NCI-H187 treated with DMSO at 0.1 percent for 48 hours (cell line): ENCODE data around the gene CEMP1.

Experiments used
- DNase-seq: peaks from one replicate; lab custom pipeline; 2025; lab: John Stamatoyannopoulos, UW

CEMP1 gene

DNA sequence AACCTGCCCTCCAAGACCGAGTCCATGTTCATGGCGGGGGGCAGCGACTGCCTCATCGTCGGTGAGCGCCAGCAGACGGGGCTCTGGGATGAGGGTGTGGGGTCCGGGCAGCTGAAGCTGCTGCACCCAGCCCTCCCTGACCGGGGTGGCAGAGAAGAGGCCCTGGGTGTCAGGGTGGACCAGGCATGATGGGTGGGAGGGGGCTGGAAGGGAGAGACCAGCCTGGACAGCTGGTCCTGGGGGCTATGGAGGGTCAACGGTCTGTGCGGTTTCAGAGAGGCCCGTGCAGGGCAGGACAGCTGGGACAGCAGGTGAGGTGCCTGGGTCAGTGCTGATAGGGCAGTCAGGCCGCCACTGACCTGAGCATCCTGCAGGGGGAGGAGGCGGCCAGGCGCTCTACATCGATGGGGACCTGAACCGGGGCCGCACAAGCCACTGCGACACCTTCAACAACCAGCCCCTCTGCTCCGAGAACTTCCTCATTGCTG, 30.7 kb downstream of the CEMP1 start:
- DNase-seq, result no peak

DNA sequence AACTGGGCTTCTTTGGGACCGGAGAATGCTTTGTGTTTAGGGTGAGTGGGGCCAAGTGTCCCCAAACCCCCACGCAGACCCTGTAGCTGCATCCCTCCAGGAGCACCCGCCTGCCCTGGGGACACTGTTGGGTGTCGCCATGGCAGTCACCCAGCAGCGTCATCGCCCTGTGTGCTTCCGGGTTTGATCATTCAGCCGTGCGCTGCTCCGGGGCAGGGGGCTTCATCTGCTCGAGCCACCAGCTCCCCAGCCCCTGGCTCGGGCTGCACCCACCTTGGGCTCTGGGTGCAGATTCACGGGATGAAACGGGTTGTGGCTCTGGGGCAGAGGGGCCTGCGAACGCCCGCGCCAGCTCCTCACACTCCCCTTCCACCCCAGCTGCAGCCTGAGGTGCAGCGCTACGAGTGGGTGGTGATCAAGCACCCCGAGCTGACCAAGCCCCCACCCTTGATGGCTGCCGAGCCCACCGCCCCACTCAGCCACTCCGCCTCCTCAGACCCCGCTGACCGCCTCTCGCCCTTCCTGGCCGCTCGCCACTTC, 31.2 kb downstream of the CEMP1 start:
- no peak for DNase-seq

DNA sequence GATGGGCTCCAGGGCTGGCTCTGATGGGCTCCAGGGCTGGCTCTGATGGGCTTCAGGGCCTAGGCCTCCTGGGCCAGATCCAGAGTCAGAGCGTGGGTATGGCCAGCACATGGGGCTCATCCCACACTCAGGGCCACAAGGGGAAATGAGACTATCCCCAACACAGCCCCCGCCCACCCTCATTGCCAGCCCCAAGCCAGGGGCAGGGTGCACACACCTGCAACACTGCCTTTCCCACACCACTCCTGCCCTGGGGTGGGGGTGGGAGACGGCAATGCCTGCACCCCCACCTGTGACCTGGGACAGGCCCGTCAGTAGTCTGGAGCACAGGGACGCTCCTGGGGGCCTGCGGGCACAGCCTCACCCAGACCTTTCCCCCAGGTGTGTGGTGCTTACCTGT, 31.8 kb downstream of the CEMP1 start:
- DNase-seq, result no peak

DNA sequence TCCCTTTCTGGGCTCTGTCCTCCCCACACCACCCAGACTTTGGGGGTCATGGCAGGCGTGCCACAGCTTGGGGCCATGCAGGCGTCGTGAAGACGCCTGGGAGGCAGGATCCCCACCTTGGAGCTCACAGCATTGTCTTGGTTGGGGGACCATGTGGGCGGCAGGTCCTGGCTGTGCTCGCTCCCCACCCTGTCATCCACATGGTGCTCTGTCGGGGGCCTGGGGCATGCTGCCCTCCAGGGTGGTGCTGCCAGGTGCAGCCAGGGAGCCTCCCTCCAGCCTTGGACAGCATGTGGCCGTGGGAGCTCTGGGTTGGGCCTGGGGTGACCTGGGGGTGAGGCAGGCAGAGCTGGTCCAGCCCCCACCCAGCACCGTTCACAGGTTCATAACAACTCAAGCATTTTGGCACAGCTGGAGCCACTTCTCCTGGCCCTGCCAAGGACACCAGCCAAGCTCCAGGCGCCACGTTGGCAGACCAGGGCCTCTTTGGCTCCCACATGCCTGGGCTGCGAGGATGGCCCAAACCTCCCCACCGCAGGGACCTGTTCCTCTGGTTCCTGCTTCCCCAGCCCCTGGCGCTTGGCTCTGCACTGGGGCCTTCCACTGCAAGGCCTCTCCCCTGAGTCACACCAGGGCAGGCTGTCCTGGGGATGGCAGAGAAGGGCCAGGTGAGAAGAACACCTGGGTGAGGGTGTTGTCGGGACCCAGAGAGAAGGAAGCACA, 32.5 kb downstream of the CEMP1 start:
- DNase-seq, result no peak

DNA sequence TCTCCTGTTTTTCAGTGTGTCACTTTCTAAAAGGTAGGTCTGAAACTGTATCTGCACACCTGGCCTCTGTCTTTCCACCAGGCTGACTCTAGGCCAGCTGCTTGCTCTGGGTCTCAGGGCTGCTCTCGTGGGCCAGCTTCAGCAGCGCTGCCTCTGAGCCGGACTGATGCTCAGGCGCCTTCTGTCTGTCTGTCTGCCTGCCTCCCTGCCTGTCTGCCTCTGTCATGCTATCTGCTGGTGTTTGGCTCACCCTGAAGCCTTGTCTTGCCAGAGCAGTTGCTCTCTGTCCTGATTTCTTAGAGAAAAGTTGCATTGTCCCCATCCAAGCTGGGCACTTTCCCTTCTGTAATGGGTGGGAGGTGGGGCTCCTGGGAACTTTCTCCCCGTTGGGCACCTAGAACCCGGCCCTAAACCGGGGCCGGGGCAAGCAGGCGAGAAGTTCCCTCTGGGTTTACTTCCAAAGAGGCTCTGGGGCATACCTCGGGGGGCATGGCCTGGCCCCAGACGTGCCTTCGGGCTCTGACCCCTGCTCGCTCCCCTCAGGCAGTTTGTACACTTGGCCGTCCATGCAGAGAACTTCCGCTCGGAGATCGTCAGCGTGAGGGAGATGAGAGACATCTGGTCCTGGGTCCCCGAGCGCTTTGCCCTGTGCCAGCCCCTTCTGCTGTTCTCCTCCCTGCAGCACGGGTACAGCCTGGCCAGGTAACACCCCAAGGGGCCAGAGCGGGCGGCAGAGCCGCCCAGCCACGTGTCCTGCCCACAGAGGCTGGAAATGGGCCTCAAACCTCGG, 33.3 kb downstream of the CEMP1 start:
- no peak for DNase-seq

DNA sequence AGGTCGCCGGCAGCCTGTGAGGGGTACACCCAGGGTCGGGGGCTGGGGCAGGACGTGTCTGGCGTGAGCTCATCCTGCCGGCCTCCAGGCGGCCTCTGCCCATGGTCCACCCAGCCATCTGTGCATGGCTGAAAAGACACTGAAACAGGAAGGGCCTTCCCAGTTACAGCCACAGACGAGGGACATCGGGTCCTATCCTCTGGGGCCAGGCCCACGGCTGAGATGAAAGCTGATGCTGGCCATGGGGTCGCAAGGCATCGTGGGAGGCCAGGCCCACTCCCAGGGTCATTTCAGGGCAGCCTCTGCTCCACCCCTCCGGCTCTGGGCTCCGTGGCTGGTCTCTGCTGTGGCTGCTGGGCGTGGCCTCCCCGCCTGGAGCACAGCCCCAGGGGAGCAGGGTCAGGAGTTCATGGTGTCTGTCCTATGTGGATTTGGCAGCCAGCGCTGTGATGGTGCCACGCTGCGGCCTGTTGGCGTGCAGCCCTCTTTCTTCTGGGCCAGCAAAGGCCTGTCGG, 34.0 kb downstream of the CEMP1 start:
- no peak for DNase-seq

DNA sequence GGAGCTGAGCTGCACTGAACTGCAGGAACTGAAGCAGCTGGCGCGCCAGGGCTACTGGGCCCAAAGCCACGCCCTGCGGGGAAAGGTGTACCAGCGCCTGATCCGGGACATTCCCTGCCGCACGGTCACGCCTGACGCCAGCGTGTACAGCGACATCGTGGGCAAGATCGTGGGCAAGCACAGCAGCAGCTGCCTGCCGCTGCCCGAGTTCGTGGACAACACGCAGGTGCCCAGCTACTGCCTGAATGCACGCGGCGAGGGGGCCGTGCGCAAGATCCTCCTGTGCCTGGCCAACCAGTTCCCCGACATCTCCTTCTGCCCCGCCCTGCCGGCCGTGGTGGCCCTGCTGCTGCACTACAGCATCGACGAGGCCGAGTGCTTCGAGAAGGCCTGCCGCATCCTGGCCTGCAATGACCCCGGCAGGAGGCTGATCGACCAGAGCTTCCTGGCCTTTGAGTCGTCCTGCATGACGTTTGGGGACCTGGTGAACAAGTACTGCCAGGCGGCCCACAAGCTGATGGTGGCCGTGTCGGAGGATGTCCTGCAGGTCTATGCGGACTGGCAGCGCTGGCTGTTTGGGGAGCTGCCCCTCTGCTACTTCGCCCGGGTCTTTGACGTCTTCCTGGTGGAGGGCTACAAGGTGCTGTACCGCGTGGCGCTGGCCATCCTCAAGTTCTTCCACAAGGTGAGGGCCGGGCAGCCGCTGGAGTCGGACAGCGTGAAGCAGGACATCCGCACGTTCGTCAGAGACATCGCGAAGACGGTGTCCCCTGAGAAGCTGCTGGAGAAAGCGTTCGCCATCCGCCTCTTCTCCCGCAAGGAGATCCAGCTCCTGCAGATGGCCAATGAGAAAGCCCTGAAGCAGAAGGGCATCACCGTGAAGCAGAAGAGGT, 34.7 kb downstream of the CEMP1 start:
- DNase-seq, result no peak

DNA sequence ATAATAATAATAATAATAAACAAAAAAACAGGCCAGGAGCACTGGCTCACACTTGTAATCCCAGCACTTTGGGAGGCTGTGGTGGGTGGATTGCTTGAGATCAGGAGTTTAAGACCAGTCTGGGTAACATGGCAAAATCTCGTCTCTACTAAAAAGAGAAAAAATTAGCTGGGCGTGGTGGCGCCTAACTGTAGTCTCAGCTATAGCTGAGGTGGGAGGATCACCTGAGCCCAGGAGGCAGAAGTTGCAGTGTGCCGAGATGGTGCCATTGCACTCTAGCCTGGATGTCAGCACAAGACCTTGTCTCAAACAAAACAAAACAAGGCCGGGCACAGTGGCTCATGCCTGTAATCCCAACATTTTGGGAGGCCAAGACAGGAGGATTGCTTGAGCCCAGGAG, 36.2 kb downstream of the CEMP1 start:
- DNase-seq, result no peak

DNA sequence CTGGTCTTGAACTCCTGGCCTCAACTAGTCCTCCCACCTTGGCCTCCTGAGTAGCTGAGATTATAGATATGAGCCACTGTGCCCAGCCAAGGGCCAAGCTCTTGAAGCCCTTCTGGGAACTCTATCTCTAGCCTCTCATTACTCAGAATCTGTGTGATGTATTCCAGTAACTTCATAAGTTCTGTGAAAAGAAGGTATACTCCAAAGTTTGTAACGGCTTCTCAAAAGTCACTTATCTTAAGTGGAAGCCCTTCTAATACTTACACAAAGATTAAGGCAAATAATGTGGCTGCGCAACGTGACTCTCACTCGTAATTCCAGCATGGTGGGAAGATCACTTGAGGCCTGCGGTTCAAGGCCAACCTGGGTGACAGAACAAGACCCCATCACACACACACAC, 36.6 kb downstream of the CEMP1 start:
- DNase-seq, result no peak

DNA sequence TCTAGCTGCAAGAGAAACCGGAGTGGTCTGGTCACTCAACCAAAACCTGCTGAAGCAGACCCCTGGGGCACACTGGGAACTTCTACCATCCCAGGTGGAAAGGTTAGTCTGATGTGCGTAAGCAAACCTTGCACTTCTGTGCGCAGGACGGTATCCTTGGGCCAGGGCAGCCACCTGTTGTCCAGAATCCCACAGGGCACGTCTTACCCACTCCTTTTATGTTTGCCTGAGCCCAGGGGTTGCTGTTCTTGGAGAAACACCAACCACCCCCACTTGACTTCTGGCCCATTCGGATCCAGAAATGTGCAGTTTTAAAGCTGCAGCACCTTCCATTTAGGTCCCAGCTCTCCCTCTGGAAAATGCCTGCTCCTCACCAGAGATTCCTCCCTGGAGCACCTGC, 37.6 kb downstream of the CEMP1 start:
- DNase-seq, result no peak

DNA sequence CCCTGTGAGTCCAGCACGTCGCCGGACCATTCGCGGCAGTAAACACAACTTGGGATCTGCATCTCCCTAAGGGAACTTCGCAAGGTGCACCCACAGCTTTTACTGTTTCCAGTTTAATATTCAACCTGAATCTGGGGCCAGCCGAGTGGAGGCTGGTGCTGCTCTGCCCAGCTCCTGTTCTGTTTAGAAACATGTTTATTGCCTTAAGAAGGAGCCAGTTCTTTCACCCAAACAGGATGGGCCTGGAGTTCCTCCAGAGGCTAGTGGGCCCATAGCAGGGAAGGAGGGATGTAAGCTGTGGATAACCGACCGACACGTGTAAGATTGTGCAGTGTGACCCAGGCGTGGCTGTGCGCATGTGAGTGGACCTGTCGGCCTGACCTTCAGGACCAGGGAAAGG, 38.9 kb downstream of the CEMP1 start:
- no peak for DNase-seq

DNA sequence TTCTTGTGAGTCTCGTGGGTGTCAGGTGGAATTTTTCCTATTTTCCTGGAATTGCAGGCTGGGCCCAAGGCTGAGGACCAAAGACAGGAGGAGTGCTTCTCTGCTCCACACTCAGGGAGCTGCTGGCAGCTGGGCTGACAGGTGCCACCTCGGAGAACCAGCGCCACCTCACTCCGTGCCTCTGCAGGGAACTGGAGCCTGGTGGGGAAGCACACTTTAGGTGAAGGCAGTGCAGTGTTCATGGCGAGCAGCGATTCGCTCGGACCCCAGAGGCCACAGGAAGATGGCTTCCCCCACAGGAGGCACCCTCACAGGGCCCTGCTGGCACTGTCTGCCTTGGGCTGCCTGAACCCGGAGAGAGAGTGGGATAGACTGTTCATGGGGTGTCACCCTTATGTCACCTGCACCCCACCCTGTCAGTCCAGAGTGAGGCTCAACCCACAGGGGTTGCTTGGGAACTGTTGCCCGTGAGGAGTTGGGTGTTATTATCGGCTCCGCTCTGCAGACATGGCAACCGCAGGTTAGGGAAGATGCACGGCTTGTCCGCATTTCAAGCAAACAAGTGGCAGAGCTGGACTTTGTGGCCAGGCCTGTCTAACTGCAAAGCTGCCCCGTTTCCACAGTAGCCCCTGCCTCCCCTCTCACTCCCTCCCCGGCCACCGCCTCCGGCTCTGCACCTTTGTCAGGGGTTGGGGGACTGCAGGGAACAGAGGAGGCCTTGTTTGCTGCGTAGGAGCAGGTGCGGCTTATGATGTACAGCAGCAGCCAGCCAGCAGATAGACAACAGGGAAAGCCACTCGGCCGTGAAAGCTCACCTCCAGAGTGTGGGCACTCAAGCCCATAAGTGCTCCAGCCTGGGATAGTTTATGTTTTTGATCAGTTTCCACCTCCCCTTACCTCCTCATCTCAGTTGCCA, 40.8 kb downstream of the CEMP1 start:
- peak; percentile 92 for DNase-seq

DNA sequence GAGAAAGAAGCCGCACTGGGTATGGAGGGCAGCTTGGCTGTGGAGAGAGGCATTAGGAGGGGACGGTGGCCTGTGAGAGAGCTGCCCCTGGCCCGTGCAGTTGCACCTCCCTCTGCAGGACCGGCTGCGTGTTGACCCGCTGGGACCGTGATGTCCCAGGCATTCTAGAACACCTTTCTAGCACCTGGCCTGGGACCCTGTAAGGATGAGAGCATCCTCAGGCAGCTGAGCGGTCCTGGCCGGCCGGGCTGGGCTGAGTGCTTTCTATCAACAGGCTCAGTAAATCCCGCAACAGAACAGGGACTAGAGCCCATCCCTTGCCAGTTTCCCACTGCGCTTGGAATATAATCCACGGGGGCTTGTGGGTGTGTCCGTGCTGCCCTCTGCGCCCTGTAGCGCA, 41.6 kb downstream of the CEMP1 start:
- DNase-seq, result no peak

DNA sequence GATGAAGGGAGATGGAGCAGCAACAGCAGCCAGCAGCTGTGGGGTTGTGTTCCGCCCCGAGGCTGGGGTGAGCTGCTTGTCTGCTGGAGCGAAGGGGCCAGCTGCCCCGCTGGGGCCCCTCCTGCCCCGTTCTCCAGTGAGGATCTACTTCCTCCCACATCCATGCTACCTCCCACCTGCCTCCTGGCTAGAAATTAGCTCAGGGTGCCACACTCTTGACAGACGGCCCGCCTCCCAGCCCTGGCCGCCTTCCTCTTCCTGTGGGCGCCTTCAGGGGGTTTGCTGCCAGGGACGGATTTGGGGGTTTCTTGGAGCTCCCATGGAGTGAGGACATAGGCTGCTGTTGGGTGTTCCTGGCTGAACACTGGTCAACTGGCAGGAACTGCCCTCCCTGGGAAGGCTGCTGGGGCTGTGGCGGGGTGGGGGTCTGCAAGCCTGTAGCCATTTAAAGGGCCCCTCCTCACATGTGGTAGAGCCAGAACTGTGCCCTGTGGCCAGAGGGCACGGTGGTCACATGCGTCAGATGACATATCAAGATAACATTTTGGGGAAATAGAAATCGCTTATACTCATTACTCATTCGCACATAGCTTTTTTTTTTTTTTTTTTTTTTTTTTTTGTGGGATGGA, 43.2 kb downstream of the CEMP1 start:
- DNase-seq, result no peak

DNA sequence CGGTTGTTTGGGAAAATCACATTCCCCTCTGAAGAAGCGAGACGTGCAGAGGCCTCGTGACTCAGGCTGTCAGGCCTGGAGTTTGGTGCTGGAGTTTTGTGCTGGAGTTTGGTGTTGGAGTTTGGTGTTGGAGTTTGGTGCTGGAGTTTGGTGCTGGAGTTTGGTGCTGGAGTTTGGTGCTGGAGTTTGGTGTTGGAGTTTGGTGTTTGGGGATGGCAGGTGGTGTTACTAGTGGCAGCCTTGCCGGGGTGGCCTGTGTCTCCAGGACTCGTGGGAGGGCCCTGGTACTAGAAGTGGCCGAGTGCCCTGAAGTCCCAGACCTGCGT, 43.7 kb downstream of the CEMP1 start:
- no peak for DNase-seq

DNA sequence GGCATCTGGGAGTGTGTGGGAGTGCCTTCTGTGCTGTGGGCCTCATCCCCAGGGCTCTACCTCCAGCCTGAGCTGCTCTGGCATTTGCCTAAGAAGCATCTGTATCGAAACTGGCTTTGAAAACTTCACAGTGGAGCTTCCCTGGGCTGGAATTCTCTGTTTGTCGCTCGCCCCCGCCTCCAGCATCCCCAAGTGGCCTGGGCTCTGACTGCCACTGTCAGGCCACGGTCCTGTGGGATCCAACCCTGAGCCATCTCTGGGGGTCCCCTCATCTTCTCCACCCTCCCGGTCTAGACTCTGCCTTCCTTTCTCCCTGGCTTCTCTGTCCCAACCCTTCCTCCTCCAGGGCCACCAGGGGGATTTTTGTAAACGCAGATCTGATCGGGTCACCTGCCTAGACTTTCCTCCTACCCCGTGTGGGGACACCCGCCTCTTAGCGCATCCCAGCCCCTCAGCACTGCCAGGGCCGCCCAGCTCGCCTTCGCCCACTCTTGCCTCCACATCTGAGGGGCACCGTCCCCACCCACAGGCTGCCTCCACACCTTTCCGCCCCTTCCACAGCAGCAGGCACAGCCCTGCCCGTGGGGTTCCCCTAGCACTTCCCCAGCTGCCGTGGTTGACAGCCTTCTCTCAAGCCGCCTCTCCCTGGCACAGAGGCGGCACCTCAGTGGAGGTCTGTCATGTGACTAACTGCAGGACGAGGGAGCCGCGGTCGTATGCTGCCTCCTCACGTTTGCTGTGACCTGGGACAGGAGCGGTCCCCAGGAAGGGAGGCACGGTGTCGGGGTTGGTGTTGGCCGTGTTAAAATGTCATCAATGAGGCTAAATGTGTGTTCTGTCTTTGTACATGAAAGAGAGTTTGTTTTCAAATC, 44.3 kb downstream of the CEMP1 start:
- DNase-seq, result no peak

DNA sequence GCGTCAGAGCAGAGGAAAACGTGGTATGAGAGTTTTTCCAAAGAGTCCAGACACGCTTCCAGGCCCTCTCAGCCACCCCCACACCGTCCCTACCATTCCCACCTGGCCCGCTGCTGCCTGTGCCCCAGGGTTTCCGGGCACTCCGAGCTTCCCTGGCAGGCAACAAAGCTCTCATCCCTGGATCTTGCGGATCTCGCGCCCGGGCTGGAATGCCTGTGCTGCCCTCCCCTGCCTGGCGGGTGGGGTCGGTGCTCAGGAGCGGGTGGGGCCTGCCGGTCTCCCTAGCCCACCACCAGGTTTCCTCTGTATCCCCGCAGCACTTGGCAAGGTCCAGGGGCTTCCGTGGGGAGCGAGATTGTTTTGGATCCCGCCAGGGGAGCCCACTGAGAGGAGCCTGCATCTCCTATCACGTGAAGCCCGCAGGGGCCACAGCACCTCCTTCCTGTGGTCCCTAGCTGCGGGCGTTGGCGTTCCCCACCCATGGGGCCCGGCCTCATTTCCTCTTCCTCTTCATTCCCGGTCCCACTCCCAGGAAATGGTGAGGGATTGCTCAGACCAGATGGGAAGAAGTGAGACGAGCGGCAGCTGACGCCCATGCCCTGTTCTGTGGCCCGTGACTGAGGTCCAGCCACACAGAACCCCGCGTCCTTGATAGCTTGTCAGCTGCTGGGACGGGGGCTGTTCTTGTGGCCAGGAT, 45.2 kb downstream of the CEMP1 start:
- no peak for DNase-seq

DNA sequence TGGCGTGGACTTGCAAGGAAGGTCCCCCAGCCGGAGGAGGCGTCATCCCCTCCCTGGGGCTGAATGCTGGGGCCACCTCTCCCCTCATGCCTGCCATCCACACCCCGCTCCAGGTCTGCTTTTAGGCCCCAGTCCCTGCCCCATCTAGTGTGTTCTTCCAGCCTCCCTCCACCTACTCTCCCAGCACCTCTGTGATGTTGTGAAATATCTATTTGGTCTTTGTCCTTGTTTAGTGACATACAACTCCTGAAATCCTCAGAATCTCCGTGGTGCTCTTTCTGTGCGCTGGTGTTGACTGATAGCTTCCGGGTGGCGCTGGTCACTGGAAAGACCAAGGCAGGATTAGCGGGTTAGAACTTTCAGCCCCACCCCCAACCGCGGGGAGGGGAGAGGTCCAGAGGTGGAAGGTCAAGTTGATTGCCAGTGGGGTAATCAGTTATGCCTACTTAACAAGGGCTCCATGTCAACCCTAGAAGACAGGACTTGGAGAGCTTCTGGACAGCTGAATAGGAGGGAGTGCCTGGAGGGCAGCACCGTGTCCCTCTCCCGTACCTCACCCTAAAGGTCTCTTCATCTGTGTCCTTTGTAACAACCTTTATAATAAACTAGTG, 46.2 kb downstream of the CEMP1 start:
- DNase-seq, result no peak
